ENCODE data around the gene ARF6. TPM values are rescaled to one million over a fixed set of nuclear protein-coding genes. Genes with fewer than 3 reads are reported as not detected.

Gene ARF6
- total and polyA plus RNA-seq, 9 of the 15 experiments (the other 6 are each of a cell fraction or from before 2014, with no cell fraction given), result 15.3 to 35.2 (median 24.9) TPM

DNA sequence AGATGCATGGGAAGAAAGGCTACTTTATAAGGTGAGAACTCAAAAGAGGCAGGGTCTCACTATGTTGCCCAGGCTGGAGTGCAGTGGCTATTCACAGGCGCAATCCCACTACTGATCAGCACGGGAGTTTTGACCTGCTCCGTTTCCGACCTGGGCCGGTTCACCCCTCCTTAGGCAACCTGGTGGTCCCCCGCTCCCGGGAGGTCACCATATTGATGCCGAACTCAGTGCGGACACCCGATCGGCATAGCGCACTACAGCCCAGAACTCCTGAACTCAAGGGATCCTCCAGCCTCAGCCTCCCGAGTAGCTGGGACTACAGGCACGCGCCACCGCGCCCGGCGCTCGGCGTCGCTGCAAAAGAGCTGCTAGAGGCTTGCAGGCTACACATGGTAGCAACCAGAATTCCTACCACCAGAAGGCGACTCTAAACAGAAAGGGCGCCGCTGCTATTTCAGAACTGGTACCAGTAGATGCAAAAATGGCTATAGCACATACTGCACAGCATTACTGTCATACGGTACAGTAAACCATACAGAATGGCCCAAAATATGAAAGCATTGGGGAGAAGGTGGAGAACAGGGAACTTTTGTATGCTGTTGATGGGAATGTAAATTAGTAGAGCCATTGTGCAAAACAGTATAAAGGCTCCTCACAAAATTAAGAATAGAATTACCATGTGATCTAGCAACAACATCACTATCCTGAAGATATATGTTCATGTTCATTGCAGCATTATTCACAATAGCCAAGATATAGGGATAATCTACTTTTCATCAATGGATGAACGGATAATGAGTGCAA is 39.1 kb upstream of the ARF6 start (continued):
- TF ChIP-seq SNRNP70 (optimal IDR thresholded peaks at IDR 0.05; ENCODE audit: low read depth, low read length) (no peak), NR2C1 (IDR thresholded peaks at IDR 0.05) (no peak), NR2C1 (tag; IDR thresholded peaks at IDR 0.05) (no peak), ZNF583 (CRISPR knock-in tag; IDR thresholded peaks at IDR 0.05) (no peak), TEAD1 (CRISPR knock-in tag; IDR thresholded peaks at IDR 0.05) (peak; percentile 98 to 99), RBM25 (IDR thresholded peaks at IDR 0.05; ENCODE audit: low read depth, low read length, severe bottlenecking) (no peak), ZNF778 (CRISPR knock-in tag; IDR thresholded peaks at IDR 0.05) (no peak), MTA2 (IDR thresholded peaks at IDR 0.05; ENCODE audit: low read depth) (no peak), TSC22D4 (tag; IDR thresholded peaks at IDR 0.05) (no peak), SMAD1 (IDR thresholded peaks at IDR 0.05; ENCODE audit: low read depth, low read length, partially characterized antibody) (no peak)
- TF ChIP-seq, protein P1, sequence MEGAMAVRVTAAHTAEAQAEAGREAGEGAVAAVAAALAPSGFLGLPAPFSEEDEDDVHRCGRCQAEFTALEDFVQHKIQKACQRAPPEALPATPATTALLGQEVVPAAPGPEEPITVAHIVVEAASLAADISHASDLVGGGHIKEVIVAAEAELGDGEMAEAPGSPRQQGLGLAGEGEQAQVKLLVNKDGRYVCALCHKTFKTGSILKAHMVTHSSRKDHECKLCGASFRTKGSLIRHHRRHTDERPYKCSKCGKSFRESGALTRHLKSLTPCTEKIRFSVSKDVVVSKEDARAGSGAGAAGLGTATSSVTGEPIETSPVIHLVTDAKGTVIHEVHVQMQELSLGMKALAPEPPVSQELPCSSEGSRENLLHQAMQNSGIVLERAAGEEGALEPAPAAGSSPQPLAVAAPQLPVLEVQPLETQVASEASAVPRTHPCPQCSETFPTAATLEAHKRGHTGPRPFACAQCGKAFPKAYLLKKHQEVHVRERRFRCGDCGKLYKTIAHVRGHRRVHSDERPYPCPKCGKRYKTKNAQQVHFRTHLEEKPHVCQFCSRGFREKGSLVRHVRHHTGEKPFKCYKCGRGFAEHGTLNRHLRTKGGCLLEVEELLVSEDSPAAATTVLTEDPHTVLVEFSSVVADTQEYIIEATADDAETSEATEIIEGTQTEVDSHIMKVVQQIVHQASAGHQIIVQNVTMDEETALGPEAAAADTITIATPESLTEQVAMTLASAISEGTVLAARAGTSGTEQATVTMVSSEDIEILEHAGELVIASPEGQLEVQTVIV (CRISPR knock-in tag; IDR thresholded peaks at IDR 0.05; ENCODE audit: borderline replicate concordance), result no peak
- TF ChIP-seq, protein P2, sequence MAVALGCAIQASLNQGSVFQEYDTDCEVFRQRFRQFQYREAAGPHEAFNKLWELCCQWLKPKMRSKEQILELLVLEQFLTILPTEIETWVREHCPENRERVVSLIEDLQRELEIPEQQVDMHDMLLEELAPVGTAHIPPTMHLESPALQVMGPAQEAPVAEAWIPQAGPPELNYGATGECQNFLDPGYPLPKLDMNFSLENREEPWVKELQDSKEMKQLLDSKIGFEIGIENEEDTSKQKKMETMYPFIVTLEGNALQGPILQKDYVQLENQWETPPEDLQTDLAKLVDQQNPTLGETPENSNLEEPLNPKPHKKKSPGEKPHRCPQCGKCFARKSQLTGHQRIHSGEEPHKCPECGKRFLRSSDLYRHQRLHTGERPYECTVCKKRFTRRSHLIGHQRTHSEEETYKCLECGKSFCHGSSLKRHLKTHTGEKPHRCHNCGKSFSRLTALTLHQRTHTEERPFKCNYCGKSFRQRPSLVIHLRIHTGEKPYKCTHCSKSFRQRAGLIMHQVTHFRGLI (CRISPR knock-in tag; IDR thresholded peaks at IDR 0.05), result no peak

Data from K562 (cell line).